ENCODE data around the gene P4HB.

DNA sequence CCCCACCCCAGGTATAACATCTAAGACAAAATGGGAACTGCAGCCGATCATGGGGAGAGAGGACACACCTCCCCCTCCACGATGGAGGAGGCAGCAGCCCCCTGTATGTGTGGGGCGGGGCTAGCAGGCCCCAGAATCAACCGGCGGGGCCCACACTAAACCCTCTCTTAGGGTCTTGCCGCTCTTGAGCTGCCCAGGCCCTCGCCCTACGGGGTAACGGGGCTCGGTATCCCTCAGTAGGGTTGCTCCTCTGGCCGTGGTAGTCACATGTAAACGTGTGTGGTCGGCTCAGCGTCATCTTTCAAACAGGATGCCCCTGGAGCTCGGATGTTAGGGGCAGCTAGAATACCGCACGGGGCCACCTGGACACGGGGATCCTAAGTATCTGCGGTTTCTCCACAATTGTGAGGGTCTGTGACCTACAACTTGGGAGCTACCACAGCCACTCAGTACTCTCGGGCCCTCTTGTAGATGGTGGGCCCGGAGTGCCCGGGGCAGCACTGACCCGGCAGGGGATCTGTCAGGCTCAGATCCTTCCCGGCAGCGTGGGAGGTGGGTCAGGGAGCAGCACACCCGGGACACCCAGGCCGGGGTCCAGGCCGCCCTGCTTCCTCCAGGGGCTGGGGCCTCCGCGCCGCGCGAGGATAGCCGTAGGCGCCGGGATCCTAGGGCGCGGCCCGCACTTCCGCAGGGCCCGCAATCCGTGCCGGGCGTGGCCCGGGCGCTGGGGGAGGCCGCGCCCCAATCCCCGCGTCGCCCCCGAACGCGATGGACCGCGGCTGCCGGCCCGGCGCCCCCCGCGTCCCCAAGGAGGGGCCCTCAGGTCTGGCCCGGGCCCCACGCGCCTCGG, 10.0 kb upstream of the P4HB start:
- TF ChIP-seq, protein P1, sequence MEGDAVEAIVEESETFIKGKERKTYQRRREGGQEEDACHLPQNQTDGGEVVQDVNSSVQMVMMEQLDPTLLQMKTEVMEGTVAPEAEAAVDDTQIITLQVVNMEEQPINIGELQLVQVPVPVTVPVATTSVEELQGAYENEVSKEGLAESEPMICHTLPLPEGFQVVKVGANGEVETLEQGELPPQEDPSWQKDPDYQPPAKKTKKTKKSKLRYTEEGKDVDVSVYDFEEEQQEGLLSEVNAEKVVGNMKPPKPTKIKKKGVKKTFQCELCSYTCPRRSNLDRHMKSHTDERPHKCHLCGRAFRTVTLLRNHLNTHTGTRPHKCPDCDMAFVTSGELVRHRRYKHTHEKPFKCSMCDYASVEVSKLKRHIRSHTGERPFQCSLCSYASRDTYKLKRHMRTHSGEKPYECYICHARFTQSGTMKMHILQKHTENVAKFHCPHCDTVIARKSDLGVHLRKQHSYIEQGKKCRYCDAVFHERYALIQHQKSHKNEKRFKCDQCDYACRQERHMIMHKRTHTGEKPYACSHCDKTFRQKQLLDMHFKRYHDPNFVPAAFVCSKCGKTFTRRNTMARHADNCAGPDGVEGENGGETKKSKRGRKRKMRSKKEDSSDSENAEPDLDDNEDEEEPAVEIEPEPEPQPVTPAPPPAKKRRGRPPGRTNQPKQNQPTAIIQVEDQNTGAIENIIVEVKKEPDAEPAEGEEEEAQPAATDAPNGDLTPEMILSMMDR (IDR thresholded peaks at IDR 0.05) = no peak
- no peak for TF ChIP-seq POLR2A (IDR thresholded peaks at IDR 0.05)

All from lower leg skin (tissue), 3 donors.